CD4-positive, alpha-beta T cell treated with Interferon alpha-2 for 1 hour (primary cell): ENCODE data around the gene CCZ1B.
"Not testable (repeated sequence)": the region's sequence is repeated elsewhere in the genome, so short reads cannot be mapped to it uniquely, and the experiment has no call there.

Source experiments
- DNase-seq, 2 donors: peaks; one replicate each; pipeline ENCODE4 v3.0.0-alpha.2; 2020 to 2022

The CCZ1B gene

DNA sequence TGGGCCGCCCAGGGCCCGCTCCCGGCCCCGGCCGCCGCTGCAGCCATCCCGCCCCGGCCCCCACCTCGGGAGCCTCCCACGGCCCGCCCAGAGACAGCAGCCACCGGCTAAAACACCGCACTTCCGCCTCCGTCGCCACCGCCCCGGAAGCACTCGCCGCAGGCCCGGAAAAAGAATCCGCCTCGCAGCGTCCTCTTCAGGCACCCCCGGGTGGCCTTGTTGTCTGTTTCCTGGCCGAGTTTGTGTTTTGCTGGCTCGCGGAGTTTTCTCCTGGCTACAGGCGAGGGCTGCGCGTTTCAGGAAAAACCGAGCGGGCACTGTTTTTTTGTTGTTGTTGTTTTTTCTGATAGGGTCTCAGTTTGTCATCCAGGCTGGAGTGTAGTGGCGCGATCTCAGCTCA is at the start of gene CCZ1B:
TSS of gene CCZ1B (minus strand) at position 125 of the 400 bp plus-strand sequence. CDS start at position 47, 78 bp downstream.
- peak; percentile 84 to 87 for DNase-seq

GRCh38 chr7:6875022-6875421 is 48.9 kb upstream of the CCZ1B start:
- DNase-seq, result not testable (repeated sequence)

DNA sequence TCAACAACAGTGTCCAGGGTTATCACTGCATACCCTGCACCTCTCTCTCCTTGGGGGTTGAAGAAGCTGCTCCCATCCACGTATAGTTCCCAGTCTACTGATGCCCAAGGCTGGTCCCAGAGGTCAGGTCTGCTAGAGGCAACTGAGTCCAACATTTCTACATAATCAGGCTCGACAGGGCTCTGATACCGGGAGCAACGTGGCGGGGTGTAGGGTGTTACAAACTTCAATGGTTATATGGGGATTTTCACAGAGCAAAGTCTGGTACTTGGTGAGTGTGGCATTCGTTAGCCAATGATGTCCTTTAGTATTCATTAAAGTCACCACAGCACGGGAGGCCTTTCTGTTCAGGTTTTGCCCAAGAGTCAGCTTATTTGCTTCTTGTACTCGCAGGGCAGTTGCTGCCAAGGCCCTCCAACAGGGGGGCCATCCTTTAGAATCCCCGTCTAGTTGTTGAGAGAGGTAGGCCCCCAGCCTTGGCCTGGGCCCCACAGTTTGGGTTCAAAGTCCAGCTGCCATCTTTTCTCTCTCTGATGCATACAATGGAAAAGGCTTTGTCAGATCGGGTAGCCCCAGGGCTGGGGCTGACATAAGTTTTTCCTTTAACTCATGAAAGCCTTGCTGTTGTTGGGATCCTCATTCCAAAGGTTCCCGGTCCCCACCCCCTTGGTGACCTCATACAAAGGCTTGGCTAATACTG is 46.3 kb upstream of the CCZ1B start:
- DNase-seq, result not testable (repeated sequence)

- DNase-seq, result not testable (repeated sequence)
These were observed 45.5 kb upstream of the CCZ1B start for GRCh38 chr7:6871421-6872144.

DNA sequence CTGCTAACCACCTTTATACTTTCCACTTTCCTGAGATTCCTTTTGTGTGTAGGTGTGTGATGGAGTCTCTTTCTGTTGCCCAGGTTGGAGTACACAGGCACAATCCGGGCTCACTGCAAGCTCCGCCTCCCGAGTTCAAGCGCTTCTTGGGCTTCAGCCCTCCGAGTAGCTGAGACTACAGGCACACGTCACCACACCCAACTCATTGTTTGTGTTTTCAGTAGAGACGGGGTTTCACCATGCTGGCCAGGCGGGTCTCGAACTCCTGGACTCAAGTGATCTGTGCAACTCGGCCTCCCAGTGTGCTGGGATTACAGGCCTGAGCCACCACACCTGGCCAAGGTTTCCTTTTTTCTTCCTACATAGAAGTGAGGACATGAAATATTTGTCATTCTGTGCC is 38.7 kb upstream of the CCZ1B start:
- not testable (repeated sequence) for DNase-seq

- DNase-seq, result not testable (repeated sequence)
These were observed 38.1 kb upstream of the CCZ1B start for GRCh38 chr7:6864188-6864587.

GRCh38 chr7:6862876-6863275 is 36.8 kb upstream of the CCZ1B start:
- DNase-seq, result not testable (repeated sequence)

GRCh38 chr7:6857721-6858314 is 31.7 kb upstream of the CCZ1B start:
- peak; percentile 79 to 84 for DNase-seq

DNA sequence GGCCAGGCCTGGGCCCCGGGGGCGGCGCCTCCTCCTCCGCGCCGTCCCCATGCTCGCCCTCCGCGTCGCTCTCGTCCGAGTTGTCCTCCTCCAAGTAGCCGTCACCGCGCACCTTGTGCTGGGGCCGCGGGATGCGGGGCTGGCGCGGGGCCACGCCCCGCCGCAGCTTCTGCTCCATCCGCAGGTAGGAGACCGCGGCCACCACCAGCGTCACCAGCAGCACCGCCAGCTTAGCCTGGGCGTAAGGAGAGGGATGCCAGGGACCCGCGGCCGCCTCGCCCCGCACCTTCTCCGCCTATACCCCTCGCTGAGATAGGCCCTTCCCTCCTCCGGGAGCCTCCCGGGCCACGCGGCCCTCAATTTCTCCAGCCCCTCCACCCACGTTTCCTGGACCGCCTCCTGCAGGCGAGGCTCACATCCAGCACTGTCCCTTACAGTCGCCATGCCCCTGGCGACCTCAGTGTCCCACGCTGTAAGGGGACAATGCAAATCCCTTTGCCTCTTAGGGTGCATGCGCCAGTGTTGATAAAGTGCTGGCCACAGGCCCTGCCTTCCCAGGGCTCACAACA is 29.6 kb upstream of the CCZ1B start:
- DNase-seq, result not testable (repeated sequence)

GRCh38 chr7:6854747-6855562 is 28.9 kb upstream of the CCZ1B start:
- DNase-seq, result peak in 1 of 2 donors; percentile 14

- DNase-seq, result not testable (repeated sequence)
These were observed 27.6 kb upstream of the CCZ1B start for GRCh38 chr7:6853681-6854080.

DNA sequence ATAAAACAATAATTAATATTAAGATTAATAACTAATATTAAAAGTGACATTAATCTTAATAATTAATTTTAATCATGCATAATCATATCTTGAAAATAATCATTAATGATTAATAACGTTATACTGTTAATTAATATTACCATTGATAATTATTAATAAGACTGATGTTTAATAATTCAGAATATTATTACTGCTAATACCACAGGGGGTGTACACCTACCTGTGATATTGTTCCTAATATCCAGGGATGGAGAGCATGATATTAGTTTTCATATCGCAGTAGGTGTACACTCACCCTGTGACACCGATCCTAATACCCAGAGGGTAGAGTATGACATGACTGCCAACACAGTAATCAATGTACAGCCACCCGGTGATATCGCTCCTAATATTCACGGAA is 23.1 kb upstream of the CCZ1B start:
- DNase-seq, result not testable (repeated sequence)

DNA sequence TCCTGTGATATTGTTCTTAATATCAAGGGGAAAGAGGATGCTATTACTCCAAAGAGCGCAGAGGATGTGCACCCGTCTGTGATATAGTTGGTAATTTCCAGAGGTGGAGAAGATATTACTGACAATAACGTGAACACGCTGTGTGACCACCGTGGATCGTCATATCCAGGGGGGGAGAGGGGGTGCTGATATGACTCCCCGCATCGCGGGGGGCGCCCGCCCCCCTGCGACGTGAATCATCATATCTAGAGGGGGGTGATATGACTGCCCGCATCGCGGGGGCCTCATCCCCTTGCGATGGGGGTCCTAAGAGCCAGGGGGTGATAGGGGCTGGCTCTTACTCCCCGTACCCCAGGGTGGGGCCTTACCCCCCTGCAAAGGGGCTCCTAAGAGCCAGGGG is 21.7 kb upstream of the CCZ1B start:
- DNase-seq, result not testable (repeated sequence)

GRCh38 chr7:6845971-6846449 is 19.9 kb upstream of the CCZ1B start:
- DNase-seq, result not testable (repeated sequence)

DNA sequence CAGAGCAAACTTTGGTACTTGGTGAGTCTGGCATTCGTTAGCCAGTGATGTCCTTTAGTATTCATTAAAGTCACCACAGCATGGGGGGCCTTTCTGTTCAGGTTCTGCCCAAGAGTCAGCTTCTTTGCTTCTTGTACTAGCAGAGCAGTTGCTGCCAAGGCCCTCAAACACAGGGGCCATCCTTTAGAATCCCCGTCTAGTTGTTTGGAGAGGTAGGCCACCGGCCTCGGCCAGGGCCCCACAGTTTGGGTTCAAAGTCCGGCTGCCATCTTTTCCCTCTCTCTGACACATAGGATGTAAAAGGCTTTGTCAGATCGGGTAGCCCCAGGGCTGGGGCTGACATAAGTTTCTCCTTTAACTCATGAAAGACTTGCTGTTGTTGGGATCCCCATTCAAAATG is 17.6 kb upstream of the CCZ1B start:
- DNase-seq, result not testable (repeated sequence)

DNA sequence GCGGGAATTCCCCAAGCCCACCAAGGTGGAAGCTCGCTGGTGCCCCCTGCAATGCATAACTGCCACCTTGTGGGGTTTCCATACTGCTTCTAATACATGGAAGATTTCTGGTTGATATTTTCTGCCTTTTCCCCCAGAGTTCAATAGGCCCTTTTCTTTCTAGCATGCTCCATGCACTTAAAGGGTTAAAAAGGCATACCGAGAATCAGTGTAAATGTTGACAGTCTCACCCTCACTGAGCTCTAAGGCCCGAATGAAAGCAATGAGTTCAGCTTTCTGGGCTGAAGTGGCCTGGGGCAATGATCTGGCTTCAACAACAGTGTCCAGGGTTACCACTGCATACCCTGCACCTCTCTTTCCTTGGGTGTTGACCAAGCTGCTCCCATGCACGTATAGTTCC is 17.0 kb upstream of the CCZ1B start:
- not testable (repeated sequence) for DNase-seq

DNA sequence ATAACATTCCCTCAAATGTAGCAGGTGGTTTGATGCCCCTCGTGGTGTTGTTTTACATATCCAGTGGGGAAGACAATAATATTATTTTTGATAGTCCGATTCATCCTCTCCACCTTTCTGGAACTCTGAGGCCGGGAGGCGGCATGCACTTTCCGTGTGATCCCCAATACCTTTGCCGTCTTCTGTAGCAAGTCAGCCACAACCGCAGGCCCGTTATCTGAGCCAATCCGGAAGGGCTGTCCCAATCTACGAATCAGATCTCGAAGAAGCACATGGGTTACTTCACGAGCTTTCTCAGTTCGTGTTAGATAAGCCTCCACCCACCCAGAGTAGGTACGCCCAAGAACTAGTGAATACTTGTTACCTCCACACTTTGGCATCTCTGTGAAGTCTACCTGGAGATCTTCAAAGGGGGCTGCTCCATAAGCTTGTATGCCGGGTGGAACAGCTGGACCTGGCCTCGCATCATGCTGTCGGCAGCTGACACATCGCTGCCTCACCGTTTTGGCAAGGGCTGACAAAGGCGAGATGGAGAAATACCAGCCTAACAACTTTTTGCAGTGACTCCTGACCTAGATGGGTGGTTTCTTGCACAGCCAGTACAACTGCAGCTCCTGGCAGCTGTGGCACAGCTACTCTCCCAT is 16.3 kb upstream of the CCZ1B start:
- not testable (repeated sequence) for DNase-seq

- DNase-seq, result not testable (repeated sequence)
These were observed 11.0 kb upstream of the CCZ1B start for GRCh38 chr7:6837081-6837480.

GRCh38 chr7:6835521-6835920 is 9.4 kb upstream of the CCZ1B start:
- not testable (repeated sequence) for DNase-seq

GRCh38 chr7:6833636-6834035 is 7.6 kb upstream of the CCZ1B start:
- no peak for DNase-seq

DNA sequence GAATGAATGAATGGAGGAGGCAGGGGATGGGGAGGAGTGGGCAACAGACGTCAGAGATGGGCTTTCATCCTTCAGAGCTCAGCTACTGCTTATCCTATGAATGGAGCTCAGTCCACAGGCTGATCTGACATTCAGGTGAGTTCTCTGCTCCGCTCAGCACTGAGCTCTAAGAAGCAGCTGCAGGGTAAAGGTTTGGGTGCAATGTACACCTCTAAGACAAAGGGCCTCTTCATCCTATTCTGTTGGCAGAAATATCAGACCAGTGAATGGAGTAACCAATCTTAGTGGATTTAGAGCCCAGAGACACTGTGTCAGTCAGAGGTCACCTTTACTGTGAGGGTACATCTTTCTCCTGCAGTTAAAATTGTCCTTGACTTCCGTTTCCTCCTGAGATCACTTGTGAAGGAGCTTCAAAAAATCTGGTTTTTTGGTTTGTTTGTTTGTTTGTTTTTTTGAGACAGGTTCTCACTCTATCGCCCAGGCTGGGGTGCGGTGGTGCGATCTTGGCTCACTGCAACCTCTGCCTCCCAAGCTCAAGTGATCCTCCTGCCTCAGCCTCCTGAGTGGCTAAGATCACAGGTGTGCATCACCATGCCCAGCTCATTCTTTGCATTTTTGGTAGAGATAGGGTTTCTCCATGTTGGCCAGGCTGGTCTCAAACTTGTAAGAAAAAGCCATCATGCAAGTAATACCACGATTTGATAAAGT is 5.1 kb upstream of the CCZ1B start:
- no peak for DNase-seq
